ENCODE data around the gene MRPL41.

- TF ChIP-seq POLR2A (IDR thresholded peaks at IDR 0.05) = no peak
- TF ChIP-seq CTCF (IDR thresholded peaks at IDR 0.05) = no peak
These were observed 32.1 kb upstream of the MRPL41 start for GRCh38 chr9:137519553-137519952.

All from uterus (tissue), 2 donors.